Measurements from ENCODE around the gene TNFAIP2. TPM values are rescaled to one million over a fixed set of nuclear protein-coding genes. Genes with fewer than 3 reads are reported as not detected.

Gene TNFAIP2
- total RNA-seq, 1 donor from 2014 or later = 5.3 TPM

DNA sequence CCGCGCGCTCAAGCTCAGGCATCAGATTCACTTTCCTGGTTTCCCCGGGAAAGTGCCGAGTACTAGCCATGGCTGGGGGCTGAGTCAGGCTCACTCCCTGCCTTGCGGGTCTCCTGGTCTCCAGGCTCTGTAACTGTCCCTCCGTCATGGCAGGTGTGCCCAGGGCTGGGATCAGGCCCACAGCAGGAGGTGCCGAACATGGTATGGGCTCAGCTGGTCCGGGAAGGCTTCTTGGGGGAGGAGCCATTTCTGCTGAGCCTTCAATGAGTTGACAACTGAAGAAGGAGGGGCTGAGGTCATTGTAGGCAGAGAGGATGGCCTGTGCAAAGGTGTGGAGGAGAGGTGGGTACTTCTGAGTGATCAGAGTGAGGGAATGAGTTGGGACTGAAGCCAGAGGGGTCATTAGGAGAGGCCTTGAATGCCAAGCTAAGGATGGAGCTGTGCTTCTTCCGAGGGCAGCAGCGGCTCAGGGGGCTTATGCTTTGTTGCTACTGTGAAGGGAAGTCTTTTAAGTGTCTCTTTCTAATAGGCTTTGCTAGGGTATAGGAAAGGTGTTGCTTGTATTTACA, 28.0 kb upstream of the TNFAIP2 start:
- H3K27ac Mint-ChIP-seq = peak overlapping the region; percentile 57

GRCh38 chr14:103096387-103096786, 26.9 kb upstream of the TNFAIP2 start:
- peaks cover 13% of the 10 kb centered on the region for H3K4me1 ChIP-seq
- peaks cover 3% of the 10 kb centered on the region for H3K27me3 Mint-ChIP-seq (ENCODE audit: insufficient read depth, low read depth)
- no peak for DNase-seq (ENCODE audit: low spot score)
- H3K27ac Mint-ChIP-seq = no peak overlapping the region
- no peaks in the 10 kb centered on the region for H4K20me1 ChIP-seq (ENCODE audit: low read depth)
- TF ChIP-seq EZH2phosphoT487 (IDR thresholded peaks at IDR 0.05) (no peak), CTCF (IDR thresholded peaks at IDR 0.05) (no peak), EZH2 (IDR thresholded peaks at IDR 0.05) (no peak)
- H3K9me3 ChIP-seq (ENCODE audit: low read depth) = no peaks in the 10 kb centered on the region
- no peaks in the 10 kb centered on the region for H3K36me3 Mint-ChIP-seq
- peaks cover 5% of the 10 kb centered on the region for H3K4me1 Mint-ChIP-seq
- no peaks in the 10 kb centered on the region for H3K36me3 ChIP-seq
- no peak overlapping the region for H3K4me2 ChIP-seq
- no peaks in the 10 kb centered on the region for H3K79me2 ChIP-seq (ENCODE audit: low read depth)
- no peak overlapping the region for H3K4me3 Mint-ChIP-seq
- H2AFZ ChIP-seq (replicated peaks) = no peak overlapping the region
- H3F3A ChIP-seq (ENCODE audit: low read depth) = peaks cover 4% of the 10 kb centered on the region
- no peak overlapping the region for H3K27ac ChIP-seq
- H3K27me3 ChIP-seq = peaks cover 9% of the 10 kb centered on the region
- no peak overlapping the region for H3K9ac ChIP-seq
- no peaks in the 10 kb centered on the region for H3K9me3 Mint-ChIP-seq
- no peak overlapping the region for H3K4me3 ChIP-seq

More for the DNA sequence above, 28.0 kb upstream of the TNFAIP2 start:
- Histone ChIP-seq H2AFZ (replicated peaks) (no peak overlapping the region), H3K27ac (no peak overlapping the region), H3K9ac (no peak overlapping the region), H3K79me2 (ENCODE audit: low read depth) (no peaks in the 10 kb centered on the region), H3F3A (ENCODE audit: low read depth) (peaks cover 4% of the 10 kb centered on the region), H3K4me3 (no peak overlapping the region), H3K4me2 (no peak overlapping the region), H3K4me1 (peaks cover 10% of the 10 kb centered on the region), H3K36me3 (no peaks in the 10 kb centered on the region), H3K9me3 (ENCODE audit: low read depth) (no peaks in the 10 kb centered on the region), H4K20me1 (ENCODE audit: low read depth) (no peaks in the 10 kb centered on the region), H3K27me3 (peaks cover 19% of the 10 kb centered on the region)
- Mint-ChIP-seq H3K36me3 (no peaks in the 10 kb centered on the region), H3K9me3 (no peaks in the 10 kb centered on the region), H3K27me3 (ENCODE audit: insufficient read depth, low read depth) (peaks cover 7% of the 10 kb centered on the region), H3K4me3 (no peak overlapping the region), H3K4me1 (peaks cover 4% of the 10 kb centered on the region)
- no peak for DNase-seq (ENCODE audit: low spot score)
- TF ChIP-seq CTCF (IDR thresholded peaks at IDR 0.05) = no peak
- TF ChIP-seq EZH2 (IDR thresholded peaks at IDR 0.05) = no peak
- no peak for TF ChIP-seq EZH2phosphoT487 (IDR thresholded peaks at IDR 0.05)

GRCh38 chr14:103097244-103097993, 25.8 kb upstream of the TNFAIP2 start:
- Mint-ChIP-seq H3K4me3 (peak overlapping the region; percentile 50), H3K9me3 (no peaks in the 10 kb centered on the region), H3K27me3 (ENCODE audit: insufficient read depth, low read depth) (peaks cover 6% of the 10 kb centered on the region), H3K36me3 (no peaks in the 10 kb centered on the region), H3K4me1 (peaks cover 6% of the 10 kb centered on the region), H3K27ac (no peak overlapping the region)
- Histone ChIP-seq H4K20me1 (ENCODE audit: low read depth) (no peaks in the 10 kb centered on the region), H3K4me2 (no peak overlapping the region), H3F3A (ENCODE audit: low read depth) (no peaks in the 10 kb centered on the region), H3K27me3 (peaks cover 6% of the 10 kb centered on the region), H3K9ac (no peak overlapping the region), H3K36me3 (no peaks in the 10 kb centered on the region), H3K9me3 (ENCODE audit: low read depth) (no peaks in the 10 kb centered on the region), H3K4me1 (peaks cover 13% of the 10 kb centered on the region), H3K27ac (no peak overlapping the region), H3K79me2 (ENCODE audit: low read depth) (no peaks in the 10 kb centered on the region), H3K4me3 (no peak overlapping the region), H2AFZ (replicated peaks) (no peak overlapping the region)
- no peak for DNase-seq (ENCODE audit: low spot score)
- TF ChIP-seq CTCF (IDR thresholded peaks at IDR 0.05) = no peak
- no peak for TF ChIP-seq EZH2phosphoT487 (IDR thresholded peaks at IDR 0.05)
- TF ChIP-seq EZH2 (IDR thresholded peaks at IDR 0.05) = no peak

Data from neural progenitor cell (in vitro differentiated cells).